ENCODE data around the gene VPS72. TPM values are rescaled to one million over a fixed set of nuclear protein-coding genes. Genes with fewer than 3 reads are reported as not detected.

VPS72 gene
- total and polyA plus RNA-seq, 11 donors, result 29.6 to 49.1 (median 38.1) TPM

DNA sequence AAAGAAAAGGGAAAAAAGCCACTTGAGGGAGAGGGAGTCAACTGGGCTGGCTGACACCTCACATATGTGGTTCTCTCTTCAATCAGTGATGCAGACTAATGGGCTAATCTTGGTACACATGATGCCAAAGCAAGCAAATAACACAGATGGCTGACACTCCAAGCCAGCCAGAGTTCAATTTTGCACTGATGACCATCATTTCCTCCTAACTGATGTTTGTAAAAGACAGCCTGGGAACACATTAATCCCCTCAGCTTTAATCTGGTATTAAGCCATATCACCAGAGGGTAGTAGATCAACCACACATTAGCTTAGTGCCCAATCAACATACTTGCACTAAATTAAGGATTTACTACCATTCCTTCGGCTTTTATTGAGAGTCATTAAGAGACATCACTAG is 2.8 kb downstream of the VPS72 start:
- peaks cover 0 to 32% (median 18%) of the 10 kb centered on the region in 12 donors for H3K4me1 ChIP-seq
- DNase-seq (no peak), ATAC-seq (no peak)
- WGBS, 4 donors, result 87 to 95% (median 92%) methylated on average over 1 of the region's 1 CpG
- no peaks in the 10 kb centered on the region for H3K27me3 ChIP-seq
- intact Hi-C loops (cut with DNase I), result loop anchor here in 1 of 10 donors (10.0 kb wide), 1 partner anchor 48 kb away; no protein-coding TSS in a partner anchor
- H3K4me3 ChIP-seq, result no peak overlapping the region
- TF ChIP-seq, protein P1, sequence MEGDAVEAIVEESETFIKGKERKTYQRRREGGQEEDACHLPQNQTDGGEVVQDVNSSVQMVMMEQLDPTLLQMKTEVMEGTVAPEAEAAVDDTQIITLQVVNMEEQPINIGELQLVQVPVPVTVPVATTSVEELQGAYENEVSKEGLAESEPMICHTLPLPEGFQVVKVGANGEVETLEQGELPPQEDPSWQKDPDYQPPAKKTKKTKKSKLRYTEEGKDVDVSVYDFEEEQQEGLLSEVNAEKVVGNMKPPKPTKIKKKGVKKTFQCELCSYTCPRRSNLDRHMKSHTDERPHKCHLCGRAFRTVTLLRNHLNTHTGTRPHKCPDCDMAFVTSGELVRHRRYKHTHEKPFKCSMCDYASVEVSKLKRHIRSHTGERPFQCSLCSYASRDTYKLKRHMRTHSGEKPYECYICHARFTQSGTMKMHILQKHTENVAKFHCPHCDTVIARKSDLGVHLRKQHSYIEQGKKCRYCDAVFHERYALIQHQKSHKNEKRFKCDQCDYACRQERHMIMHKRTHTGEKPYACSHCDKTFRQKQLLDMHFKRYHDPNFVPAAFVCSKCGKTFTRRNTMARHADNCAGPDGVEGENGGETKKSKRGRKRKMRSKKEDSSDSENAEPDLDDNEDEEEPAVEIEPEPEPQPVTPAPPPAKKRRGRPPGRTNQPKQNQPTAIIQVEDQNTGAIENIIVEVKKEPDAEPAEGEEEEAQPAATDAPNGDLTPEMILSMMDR (IDR thresholded peaks at IDR 0.05), result no peak
- TF ChIP-seq POLR2A (IDR thresholded peaks at IDR 0.05), result no peak
- peaks cover 3 to 45% (median 38%) of the 10 kb centered on the region in 9 donors for H3K36me3 ChIP-seq
- H3K27ac ChIP-seq, result no peak overlapping the region
- no peaks in the 10 kb centered on the region for H3K9me3 ChIP-seq

DNA sequence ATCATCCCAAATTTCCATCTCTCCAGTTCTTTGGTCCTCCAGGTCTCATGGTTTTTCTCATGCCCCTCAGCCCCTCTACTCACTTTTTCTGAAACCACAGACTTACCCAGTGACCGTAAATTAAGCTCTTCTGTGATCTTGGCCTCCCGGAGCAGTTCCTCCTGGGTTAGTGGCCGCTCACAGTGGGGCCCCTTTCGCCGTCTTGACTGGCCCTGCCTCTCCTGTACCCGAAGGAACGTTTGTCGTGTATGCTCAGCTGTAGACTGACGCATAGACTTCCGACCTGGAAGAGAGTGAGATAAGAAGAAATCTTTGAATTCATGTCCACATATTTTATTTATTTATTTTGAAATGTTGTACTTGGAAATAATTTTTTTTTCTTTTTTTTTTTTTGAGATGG is 5.8 kb downstream of the VPS72 start:
- no peak for TF ChIP-seq POLR2A (IDR thresholded peaks at IDR 0.05)
- TF ChIP-seq, protein P1 (IDR thresholded peaks at IDR 0.05), result no peak
- 94 to 95% (median 94%) methylated on average over 10 of the region's 10 CpGs for WGBS, 4 donors
- Histone ChIP-seq H3K4me1 (peaks cover 0 to 22% (median 12%) of the 10 kb centered on the region in 12 donors), H3K27ac (no peak overlapping the region), H3K36me3 (peaks cover 3 to 75% (median 68%) of the 10 kb centered on the region in 9 donors), H3K9me3 (no peaks in the 10 kb centered on the region), H3K27me3 (no peaks in the 10 kb centered on the region), H3K4me3 (no peak overlapping the region)
- DNase-seq (no peak), ATAC-seq (no peak)
- intact Hi-C loops (cut with DNase I), result loop anchor here in 1 of 10 donors (10.0 kb wide), 1 partner anchor 51 kb away; no protein-coding TSS in a partner anchor

DNA sequence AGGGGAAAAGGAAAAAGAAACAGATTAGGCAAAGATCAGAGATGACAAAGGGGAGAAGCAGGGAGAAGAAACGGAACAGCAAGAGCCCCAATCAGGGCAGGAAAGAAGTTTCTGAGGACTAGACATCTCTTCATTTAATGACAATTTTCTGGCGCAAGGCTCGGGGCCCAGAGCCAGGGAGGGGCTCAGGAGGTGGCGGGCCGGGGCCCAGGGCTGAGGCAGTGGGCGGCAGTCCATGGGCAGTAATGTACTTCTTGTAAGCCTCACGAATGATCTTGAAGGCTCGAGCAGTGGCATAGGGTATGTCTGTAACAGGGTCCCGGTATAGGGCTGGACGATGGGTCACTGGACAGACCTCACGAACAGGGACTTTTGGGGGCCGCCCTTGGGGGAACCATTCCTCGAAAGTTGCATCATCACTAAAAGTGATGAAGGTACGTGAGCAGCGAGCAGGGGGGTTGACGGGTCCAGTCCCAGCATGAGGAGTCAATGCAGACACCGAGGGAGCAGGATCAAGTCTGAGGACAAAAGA is 13.4 kb downstream of the VPS72 start:
- no peak for ATAC-seq

DNA sequence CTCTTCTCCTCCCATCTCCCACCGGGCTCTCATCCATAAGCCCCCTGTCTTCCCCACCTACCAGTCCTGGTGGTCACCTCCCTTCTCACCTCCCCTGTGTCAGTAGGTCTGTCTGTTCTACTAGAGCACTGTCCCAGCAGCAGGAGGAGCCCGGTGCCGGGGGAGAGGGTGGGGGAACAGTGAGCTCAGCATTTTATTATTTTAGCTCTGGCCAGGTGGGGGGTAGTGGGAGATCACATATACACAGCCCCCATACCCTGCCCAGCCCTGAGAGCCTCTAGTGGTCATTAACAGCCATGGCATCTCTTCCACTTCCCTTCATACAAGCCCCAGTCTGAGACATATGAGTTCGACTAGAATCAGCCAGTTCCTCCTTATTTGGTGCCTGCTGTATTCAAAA is 14.1 kb downstream of the VPS72 start, which contains the start of gene TMOD4:
TMOD4 (minus strand) TSS at position 119 of the 400 bp plus-strand sequence. CDS start 1,106 bp downstream, outside the sequence.
- intact Hi-C loops (cut with DNase I), result no loop called here
- H3K4me3 ChIP-seq, result no peak within 1 kb of the TSS
- DNase-seq, result no peak
- H3K27me3 ChIP-seq, result no peaks in the 10 kb centered on the region
- no peak for TF ChIP-seq POLR2A (IDR thresholded peaks at IDR 0.05)
- TF ChIP-seq, protein P1 (IDR thresholded peaks at IDR 0.05), result peak in 11 of 12 donors; percentile 7 to 50 (median 31)
- H3K36me3 ChIP-seq, result peaks cover 0 to 96% (median 71%) of the 10 kb centered on the region in 9 donors
- H3K9me3 ChIP-seq, result no peaks in the 10 kb centered on the region
- ATAC-seq, result peak in 3 of 4 donors; percentile 56 to 66 (median 61)
- WGBS, 4 donors, result 54 to 65% (median 61%) methylated on average over 4 of the region's 4 CpGs
- peaks cover 0 to 11% (median 0%) of the 10 kb centered on the region in 12 donors for H3K4me1 ChIP-seq
- no peak within 1 kb of the TSS for H3K27ac ChIP-seq

More for the DNA sequence above, 13.4 kb downstream of the VPS72 start:
- Histone ChIP-seq H3K9me3 (no peaks in the 10 kb centered on the region), H3K4me3 (no peak overlapping the region), H3K27ac (no peak overlapping the region), H3K36me3 (peaks cover 0 to 96% (median 75%) of the 10 kb centered on the region in 9 donors), H3K4me1 (peaks cover 0 to 11% (median 0%) of the 10 kb centered on the region in 12 donors), H3K27me3 (no peaks in the 10 kb centered on the region)
- 92 to 96% (median 94%) methylated on average over 17 of the region's 17 CpGs for WGBS, 4 donors
- DNase-seq, result no peak
- intact Hi-C loops (cut with DNase I), result no loop called here
- TF ChIP-seq POLR2A (IDR thresholded peaks at IDR 0.05), result no peak
- TF ChIP-seq, protein P1 (IDR thresholded peaks at IDR 0.05), result no peak

All from heart left ventricle (tissue), 16 donors.